ENCODE results near the gene CD38. TPM values are rescaled to one million over a fixed set of nuclear protein-coding genes. Genes with fewer than 3 reads are reported as not detected.
A peak's percentile ranks its signal among the peaks of the same experiment; 100 is the strongest.
"Not testable (repeated sequence)": the region's sequence is repeated elsewhere in the genome, so short reads cannot be mapped to it uniquely, and the experiment has no call there.

CD38 gene
- total and polyA plus RNA-seq, 4 experiments from 2014 or later = 0.69 to 3.0 (median 1.4) TPM

DNA sequence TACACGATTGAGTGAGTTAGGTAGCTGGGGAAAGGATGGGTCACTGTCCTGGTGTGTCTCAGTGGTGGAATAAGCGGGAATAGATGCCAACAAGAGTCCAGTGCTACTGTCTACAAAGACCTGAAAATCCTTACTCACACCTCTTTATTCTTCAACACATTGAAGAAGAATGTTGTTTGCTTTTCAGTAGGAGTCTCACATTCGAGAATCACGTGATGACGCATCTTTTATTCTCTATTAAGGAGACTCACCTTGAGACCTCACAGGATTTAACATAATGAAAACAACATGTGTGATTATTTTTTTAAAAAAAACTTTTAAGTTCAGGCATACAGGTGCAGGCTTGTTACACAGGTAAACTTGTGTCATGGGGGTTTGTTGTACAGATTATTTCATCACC lies 75.2 kb downstream of the CD38 start:
- ChIA-PET POLR2A (ENCODE audit: partially characterized antibody) (no interaction called here), CTCF (ENCODE audit: partially characterized antibody) (no interaction called here)
- Mint-ChIP-seq H3K27ac (no peak overlapping the region), H3K4me3 (no peak overlapping the region), H3K27me3 (peaks cover 0 to 1% of the 10 kb centered on the region in 2 donors), H3K36me3 (peaks cover 0 to 5% of the 10 kb centered on the region in 2 donors), H3K4me1 (no peaks in the 10 kb centered on the region), H3K9me3 (no peaks in the 10 kb centered on the region)
- intact Hi-C loops (cut with micrococcal nuclease) = no loop called here
- no peak for DNase-seq
- Histone ChIP-seq H3K36me3 (ENCODE audit: insufficient read depth, low read length) (no peaks in the 10 kb centered on the region), H3K27ac (ENCODE audit: low read depth, low read length) (no peak overlapping the region), H3K9me3 (ENCODE audit: control insufficient read depth in 1 of 2, low read length in 2 of 2) (no peaks in the 10 kb centered on the region), H3K4me1 (ENCODE audit: insufficient read depth, low read length) (no peaks in the 10 kb centered on the region), H3K27me3 (ENCODE audit: insufficient read depth, low read length) (no peaks in the 10 kb centered on the region), H3K4me3 (ENCODE audit: low read length in 2 of 2) (no peak overlapping the region)

DNA sequence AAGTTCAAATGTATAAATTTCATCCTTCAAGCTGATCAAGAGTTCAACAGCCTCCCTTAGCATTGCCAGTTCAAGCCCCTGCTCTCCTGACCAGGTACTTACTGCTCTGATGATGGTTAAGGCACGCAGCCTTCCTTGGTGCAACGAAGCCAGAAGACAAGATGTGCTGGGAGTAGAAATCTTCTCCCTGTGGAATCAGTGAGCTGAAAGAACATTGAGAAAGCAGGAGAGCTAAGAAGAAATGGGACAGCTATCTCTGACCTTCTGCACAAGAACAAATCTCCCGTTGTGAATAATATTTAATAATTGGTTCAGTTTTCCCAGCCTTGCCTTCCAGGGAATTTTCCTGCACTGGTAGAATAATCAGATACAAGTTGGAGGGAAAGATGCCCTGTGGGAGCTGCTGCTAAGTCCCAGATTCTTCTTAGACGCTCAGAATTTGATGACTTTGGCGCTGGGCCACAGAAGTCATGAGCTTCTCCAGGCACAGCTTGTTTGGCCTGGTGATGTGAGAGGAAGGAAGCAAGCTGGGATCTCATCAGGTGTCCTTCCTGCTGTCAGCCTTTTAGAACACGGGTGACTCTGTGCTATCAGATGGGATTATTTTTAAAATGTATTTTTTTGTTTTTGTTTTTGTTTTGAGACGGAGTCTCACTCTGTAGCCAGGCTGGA lies 77.8 kb downstream of the CD38 start:
- Mint-ChIP-seq H3K27ac (no peak overlapping the region), H3K4me1 (no peaks in the 10 kb centered on the region), H3K9me3 (no peaks in the 10 kb centered on the region), H3K4me3 (no peak overlapping the region), H3K36me3 (peaks cover 0 to 5% of the 10 kb centered on the region in 2 donors), H3K27me3 (peaks cover 1 to 3% of the 10 kb centered on the region in 2 donors)
- H3K27me3 ChIP-seq (ENCODE audit: insufficient read depth, low read length) = no peaks in the 10 kb centered on the region
- ChIA-PET POLR2A (ENCODE audit: partially characterized antibody) (no interaction called here), CTCF (ENCODE audit: partially characterized antibody) (interaction anchor here (0.6 to 1.9 kb wide), 3 partner anchors 25 to 474 kb away, joined by 3 to 5 read pairs (median 4); no protein-coding TSS in a partner anchor)
- no peaks in the 10 kb centered on the region for H3K4me1 ChIP-seq (ENCODE audit: insufficient read depth, low read length)
- no peaks in the 10 kb centered on the region for H3K9me3 ChIP-seq (ENCODE audit: control insufficient read depth in 1 of 2, low read length in 2 of 2)
- intact Hi-C loops (cut with micrococcal nuclease) = no loop called here
- H3K4me3 ChIP-seq (ENCODE audit: low read length in 2 of 2) = no peak overlapping the region
- no peak for DNase-seq
- no peaks in the 10 kb centered on the region for H3K36me3 ChIP-seq (ENCODE audit: insufficient read depth, low read length)
- H3K27ac ChIP-seq (ENCODE audit: low read depth, low read length) = no peak overlapping the region

DNA sequence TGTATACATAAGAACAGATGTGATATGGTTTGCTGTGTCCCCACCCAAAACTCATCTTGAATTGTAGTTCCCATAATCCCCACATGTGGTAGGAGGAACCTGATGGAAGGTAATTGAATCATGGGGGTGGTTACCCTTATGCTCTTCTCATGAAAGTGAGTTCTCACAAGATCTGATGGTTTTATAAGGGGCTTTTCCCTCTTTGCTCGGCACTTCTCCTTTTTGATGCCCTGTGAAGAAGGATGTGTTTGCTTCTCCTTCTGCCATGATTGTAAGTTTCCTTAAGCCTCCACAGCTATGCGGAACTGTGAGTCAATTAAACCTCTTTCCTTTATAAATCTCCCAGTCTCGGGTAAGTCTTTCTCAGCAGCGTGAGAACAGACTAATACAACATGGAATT lies 83.1 kb downstream of the CD38 start:
- CTCF ChIA-PET (ENCODE audit: partially characterized antibody) = interaction anchor here (0.6 to 2.6 kb wide), 2 partner anchors 21 to 22 kb away, joined by 3 to 10 read pairs; no protein-coding TSS in a partner anchor
- H3K27ac Mint-ChIP-seq; H3K27me3 ChIP-seq (ENCODE audit: insufficient read depth, low read length); H3K4me1 ChIP-seq (ENCODE audit: insufficient read depth, low read length); DNase-seq; H3K4me3 ChIP-seq (ENCODE audit: low read length in 2 of 2); H3K9me3 Mint-ChIP-seq; H3K36me3 Mint-ChIP-seq; H3K27ac ChIP-seq (ENCODE audit: low read depth, low read length); POLR2A ChIA-PET (ENCODE audit: partially characterized antibody); H3K9me3 ChIP-seq (ENCODE audit: control insufficient read depth in 1 of 2, low read length in 2 of 2); H3K4me1 Mint-ChIP-seq; H3K27me3 Mint-ChIP-seq; H3K4me3 Mint-ChIP-seq; H3K36me3 ChIP-seq (ENCODE audit: insufficient read depth, low read length); intact Hi-C loops (cut with micrococcal nuclease): not testable (repeated sequence)

DNA sequence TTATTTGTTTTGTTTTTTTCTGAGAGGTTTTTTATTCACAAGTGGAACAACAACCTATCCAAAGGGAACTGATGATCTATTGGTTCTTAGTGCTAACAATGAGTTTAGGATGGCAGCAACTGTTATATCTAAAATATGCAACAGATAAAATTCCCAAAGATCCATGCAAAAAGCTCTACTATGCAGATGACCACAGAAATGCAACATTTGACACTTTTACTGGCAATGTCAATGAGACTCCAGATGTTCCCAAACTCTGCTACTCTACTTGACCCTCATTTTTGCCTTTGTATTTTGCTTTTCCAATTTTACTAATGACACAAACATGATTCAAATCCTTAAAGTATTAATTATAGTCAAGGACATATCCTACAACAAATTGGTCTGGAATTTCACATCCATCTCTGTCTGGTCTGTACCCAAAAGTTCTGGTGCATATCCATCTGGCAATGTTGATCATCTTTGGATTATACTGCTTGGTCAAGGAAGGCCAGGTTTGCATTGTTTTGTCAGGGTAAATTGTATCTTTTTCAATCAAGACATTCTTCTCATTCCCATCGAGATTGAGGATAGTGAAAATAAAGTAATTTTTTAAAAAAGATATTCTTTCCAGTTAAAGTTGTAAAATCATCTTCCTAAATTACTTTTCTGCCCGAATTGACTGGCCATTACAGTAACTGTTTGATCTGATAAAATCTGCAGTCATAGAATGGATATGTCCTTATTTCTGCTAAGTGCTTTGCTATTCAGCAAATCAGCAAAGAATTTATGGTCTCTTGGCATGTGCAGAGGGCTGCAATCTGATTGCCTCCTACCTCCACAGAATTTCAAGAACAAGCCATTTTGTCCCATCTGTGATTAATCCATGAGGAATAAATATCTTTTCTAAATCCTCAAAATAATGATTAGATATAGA lies 86.8 kb downstream of the CD38 start:
- CTCF ChIA-PET (ENCODE audit: partially characterized antibody) = interaction anchor here (1.6 kb wide), 1 partner anchor 59 kb away, joined by 4 read pairs; no protein-coding TSS in a partner anchor

DNA sequence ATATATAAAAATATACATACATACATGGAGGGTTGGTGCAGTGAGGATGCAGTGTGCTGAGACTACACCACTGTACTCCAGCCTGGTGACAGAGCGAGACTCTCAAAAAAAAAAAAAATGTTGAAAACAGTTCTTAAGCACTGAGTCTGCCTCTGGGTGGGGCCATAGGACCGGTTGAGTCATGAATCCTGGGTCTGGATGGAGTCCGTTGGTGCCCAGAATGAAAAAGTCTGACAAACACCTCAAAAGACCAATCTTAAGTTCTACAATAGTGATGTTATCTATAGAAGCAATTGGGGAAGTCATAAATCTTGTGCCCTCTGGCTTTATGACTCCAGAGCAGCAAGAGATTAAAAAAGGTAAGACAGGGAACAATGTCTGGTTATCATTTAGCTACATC lies 90.0 kb downstream of the CD38 start:
- ChIA-PET CTCF (ENCODE audit: partially characterized antibody) (no interaction called here), POLR2A (ENCODE audit: partially characterized antibody) (no interaction called here)
- Histone ChIP-seq H3K36me3 (ENCODE audit: insufficient read depth, low read length) (no peaks in the 10 kb centered on the region), H3K4me3 (ENCODE audit: low read length in 2 of 2) (no peak overlapping the region), H3K4me1 (ENCODE audit: insufficient read depth, low read length) (no peaks in the 10 kb centered on the region), H3K27me3 (ENCODE audit: insufficient read depth, low read length) (no peaks in the 10 kb centered on the region), H3K9me3 (ENCODE audit: control insufficient read depth in 1 of 2, low read length in 2 of 2) (no peaks in the 10 kb centered on the region), H3K27ac (ENCODE audit: low read depth, low read length) (no peak overlapping the region)
- intact Hi-C loops (cut with micrococcal nuclease) = no loop called here
- no peaks in the 10 kb centered on the region for H3K4me1 Mint-ChIP-seq
- DNase-seq = no peak
- H3K4me3 Mint-ChIP-seq = no peak overlapping the region
- no peaks in the 10 kb centered on the region for H3K9me3 Mint-ChIP-seq
- no peaks in the 10 kb centered on the region for H3K36me3 Mint-ChIP-seq
- H3K27me3 Mint-ChIP-seq = no peaks in the 10 kb centered on the region
- H3K27ac Mint-ChIP-seq = peak overlapping the region in 1 of 7 donors; percentile 14

More for the DNA sequence above, 86.8 kb downstream of the CD38 start:
- Histone ChIP-seq H3K36me3 (ENCODE audit: insufficient read depth, low read length) (no peaks in the 10 kb centered on the region), H3K4me3 (ENCODE audit: low read length in 2 of 2) (no peak overlapping the region), H3K27me3 (ENCODE audit: insufficient read depth, low read length) (no peaks in the 10 kb centered on the region), H3K9me3 (ENCODE audit: control insufficient read depth in 1 of 2, low read length in 2 of 2) (no peaks in the 10 kb centered on the region), H3K4me1 (ENCODE audit: insufficient read depth, low read length) (no peaks in the 10 kb centered on the region), H3K27ac (ENCODE audit: low read depth, low read length) (no peak overlapping the region)
- Mint-ChIP-seq H3K27me3 (no peaks in the 10 kb centered on the region), H3K9me3 (no peaks in the 10 kb centered on the region), H3K4me3 (no peak overlapping the region), H3K36me3 (no peaks in the 10 kb centered on the region), H3K27ac (no peak overlapping the region), H3K4me1 (no peaks in the 10 kb centered on the region)
- intact Hi-C loops (cut with micrococcal nuclease) = no loop called here
- POLR2A ChIA-PET (ENCODE audit: partially characterized antibody) = no interaction called here
- no peak for DNase-seq

DNA sequence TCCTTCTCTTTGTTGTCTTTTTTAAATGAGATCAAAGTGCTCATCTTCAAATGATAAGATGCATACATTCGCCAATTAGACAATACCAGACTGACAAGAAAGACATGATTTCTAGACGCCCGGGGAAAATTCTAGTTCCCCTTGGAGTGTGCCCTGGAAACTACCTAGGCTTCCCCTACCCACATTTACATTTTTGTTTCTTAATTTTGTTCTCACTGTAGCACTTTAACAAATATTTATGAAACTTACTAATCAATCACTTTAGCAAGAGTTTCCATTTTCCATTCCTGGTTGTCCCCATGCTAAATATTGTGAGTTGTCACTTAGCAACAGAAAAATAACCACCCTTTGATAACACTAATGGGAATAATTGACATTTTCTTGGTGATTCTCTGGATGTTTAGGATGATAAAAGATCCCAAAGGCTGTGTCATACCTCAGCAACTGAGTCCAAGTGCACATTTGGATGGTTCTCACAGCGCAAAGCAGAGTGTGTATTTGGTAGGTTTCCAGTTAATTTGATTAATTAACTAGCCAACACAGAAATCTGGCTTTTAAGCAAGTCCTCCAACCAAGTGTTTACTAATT lies 90.8 kb downstream of the CD38 start:
- H3K27ac Mint-ChIP-seq = no peak overlapping the region
- H3K36me3 Mint-ChIP-seq = no peaks in the 10 kb centered on the region
- no peak for DNase-seq
- intact Hi-C loops (cut with micrococcal nuclease) = no loop called here
- H3K4me1 Mint-ChIP-seq = no peaks in the 10 kb centered on the region
- no peak overlapping the region for H3K27ac ChIP-seq (ENCODE audit: low read depth, low read length)
- H3K27me3 ChIP-seq (ENCODE audit: insufficient read depth, low read length) = no peaks in the 10 kb centered on the region
- H3K4me3 ChIP-seq (ENCODE audit: low read length in 2 of 2) = no peak overlapping the region
- H3K36me3 ChIP-seq (ENCODE audit: insufficient read depth, low read length) = no peaks in the 10 kb centered on the region
- no peaks in the 10 kb centered on the region for H3K9me3 ChIP-seq (ENCODE audit: control insufficient read depth in 1 of 2, low read length in 2 of 2)
- CTCF ChIA-PET (ENCODE audit: partially characterized antibody) = no interaction called here
- POLR2A ChIA-PET (ENCODE audit: partially characterized antibody) = no interaction called here
- H3K4me1 ChIP-seq (ENCODE audit: insufficient read depth, low read length) = no peaks in the 10 kb centered on the region
- no peak overlapping the region for H3K4me3 Mint-ChIP-seq
- H3K27me3 Mint-ChIP-seq = no peaks in the 10 kb centered on the region
- no peaks in the 10 kb centered on the region for H3K9me3 Mint-ChIP-seq

DNA sequence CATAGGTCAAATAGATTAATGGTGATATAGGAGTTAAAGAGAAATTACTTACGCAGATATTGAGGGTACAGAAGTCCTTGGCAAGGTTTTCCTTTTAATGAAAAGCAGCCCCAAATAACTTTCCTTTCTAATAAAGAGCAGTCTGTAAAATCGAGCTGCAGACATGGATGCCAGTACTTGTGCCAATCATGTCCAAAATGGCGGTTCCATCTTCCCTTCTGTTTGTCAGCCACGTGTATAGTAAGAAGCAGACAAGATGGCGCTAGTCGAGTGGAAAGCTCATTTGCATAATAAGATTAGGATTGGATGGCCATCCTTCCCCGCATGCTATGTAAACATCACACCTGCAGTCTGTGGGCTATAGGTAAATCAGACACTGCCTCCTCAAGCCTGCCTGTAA lies 92.0 kb downstream of the CD38 start:
- Mint-ChIP-seq H3K4me1 (no peaks in the 10 kb centered on the region), H3K36me3 (no peaks in the 10 kb centered on the region), H3K4me3 (no peak overlapping the region), H3K27me3 (peaks cover 0 to 2% of the 10 kb centered on the region in 2 donors), H3K27ac (no peak overlapping the region), H3K9me3 (no peaks in the 10 kb centered on the region)
- Histone ChIP-seq H3K36me3 (ENCODE audit: insufficient read depth, low read length) (no peaks in the 10 kb centered on the region), H3K9me3 (ENCODE audit: control insufficient read depth in 1 of 2, low read length in 2 of 2) (no peaks in the 10 kb centered on the region), H3K4me3 (ENCODE audit: low read length in 2 of 2) (no peak overlapping the region), H3K27ac (ENCODE audit: low read depth, low read length) (no peak overlapping the region), H3K4me1 (ENCODE audit: insufficient read depth, low read length) (no peaks in the 10 kb centered on the region), H3K27me3 (ENCODE audit: insufficient read depth, low read length) (no peaks in the 10 kb centered on the region)
- intact Hi-C loops (cut with micrococcal nuclease) = no loop called here
- POLR2A ChIA-PET (ENCODE audit: partially characterized antibody) = no interaction called here
- CTCF ChIA-PET (ENCODE audit: partially characterized antibody) = interaction anchor here (3.0 kb wide), 1 partner anchor 13 kb away, joined by 13 read pairs; no protein-coding TSS in a partner anchor
- no peak for DNase-seq
